Fibroblast of villous mesenchyme (primary cell): ENCODE measurements around the gene PTHLH. TPM values are rescaled to one million over a fixed set of nuclear protein-coding genes. Genes with fewer than 3 reads are reported as not detected.

Source experiments
- DNase-seq: peaks from one replicate; pipeline ENCODE4 v3.0.0-alpha.2; 2010; ENCODE audit warnings: low read depth
- H3K4me3 ChIP-seq: 2 replicates; pipeline ENCODE4 v1.5.1; 2011; ENCODE audit warnings: low read depth, mild to moderate bottlenecking, low read length
- CTCF ChIP-seq: IDR thresholded peaks from 2 replicates; pipeline ENCODE4 v1.5.1; 2012; ENCODE audit warnings: low read depth, mild to moderate bottlenecking, low read length; ENCODE audit not compliant: insufficient read depth
- total RNA-seq: library from RNA; depleted of rRNA; stranded (reverse); fragments of >200 nt; gene quantifications from 2 replicates; pipeline ENCODE4 v1.2.3, GENCODE V29; 2012

PTHLH gene
- total RNA-seq, 1 donor: 1.3 TPM

GRCh38 chr12:27934276-27934675 lies 38.3 kb downstream of the PTHLH start:
- no peak for TF ChIP-seq CTCF
- H3K4me3 ChIP-seq: no peak overlapping the region
- DNase-seq: no peak

- no peak overlapping the region for H3K4me3 ChIP-seq
- no peak for DNase-seq
- no peak for TF ChIP-seq CTCF
These were observed 41.1 kb downstream of the PTHLH start for GRCh38 chr12:27931390-27931789.

GRCh38 chr12:27927347-27927746 lies 45.2 kb downstream of the PTHLH start:
- DNase-seq: no peak
- no peak overlapping the region for H3K4me3 ChIP-seq
- no peak for TF ChIP-seq CTCF

- no peak for TF ChIP-seq CTCF
- no peak for DNase-seq
- no peak overlapping the region for H3K4me3 ChIP-seq
These were observed 48.0 kb downstream of the PTHLH start for GRCh38 chr12:27924350-27925135.

- no peak for TF ChIP-seq CTCF
- peak; percentile 9 for DNase-seq
- H3K4me3 ChIP-seq: no peak overlapping the region
These were observed 49.9 kb downstream of the PTHLH start for GRCh38 chr12:27922531-27923139.

- H3K4me3 ChIP-seq: no peak overlapping the region
- DNase-seq: no peak
- no peak for TF ChIP-seq CTCF
These were observed 52.8 kb downstream of the PTHLH start for GRCh38 chr12:27919671-27920235.
